NCI-H748 (cell line): ENCODE results near the gene CCDC97.

Source experiments
- DNase-seq: peaks from one replicate; lab custom pipeline; 2025; ENCODE audit not compliant: unreplicated experiment; lab: John Stamatoyannopoulos, UW

The CCDC97 gene

GRCh38 chr19:41319500-41320184 lies 9.7 kb downstream of the CCDC97 start:
- DNase-seq: no peak

- DNase-seq: no peak
Measured at GRCh38 chr19:41320185-41320518, 10.2 kb downstream of the CCDC97 start.

GRCh38 chr19:41320568-41320967 lies 10.6 kb downstream of the CCDC97 start:
- DNase-seq: no peak

GRCh38 chr19:41321204-41321599 lies 11.2 kb downstream of the CCDC97 start:
- DNase-seq: no peak

DNA sequence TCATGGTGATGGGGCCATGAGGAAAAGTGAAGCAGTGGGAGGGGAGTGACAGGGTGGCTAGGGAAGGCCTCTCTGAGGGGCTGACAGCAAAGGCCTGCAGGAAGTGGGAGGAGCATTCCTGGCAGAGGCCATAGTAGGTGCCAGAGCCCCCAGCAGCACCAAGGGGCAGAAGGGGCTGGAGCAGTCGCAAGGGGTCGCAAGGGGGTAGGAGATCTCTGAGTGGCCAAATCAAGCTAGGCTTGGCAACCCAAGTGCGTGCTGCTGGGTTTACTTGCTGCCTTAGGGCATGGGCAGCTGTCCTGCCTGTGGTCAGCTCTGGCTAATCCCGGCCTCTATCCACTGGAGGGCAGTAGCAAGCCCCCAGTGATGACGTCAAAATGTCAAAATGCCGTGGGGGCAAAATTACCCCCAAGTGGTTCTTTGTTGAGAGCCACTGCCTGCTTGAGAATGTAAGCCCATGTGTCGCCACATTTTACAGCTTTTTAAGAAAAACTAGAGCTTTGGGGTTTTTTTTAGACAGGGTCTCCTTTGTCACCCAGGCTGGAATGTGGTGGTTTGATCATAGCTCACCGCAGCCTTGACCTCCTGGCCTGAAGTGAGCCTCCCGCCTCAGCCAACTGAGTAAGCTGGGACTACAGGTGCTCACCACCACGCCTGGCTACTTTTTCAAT lies 11.8 kb downstream of the CCDC97 start:
- DNase-seq: peak; percentile 52

GRCh38 chr19:41322451-41322850 lies 12.5 kb downstream of the CCDC97 start:
- no peak for DNase-seq

DNA sequence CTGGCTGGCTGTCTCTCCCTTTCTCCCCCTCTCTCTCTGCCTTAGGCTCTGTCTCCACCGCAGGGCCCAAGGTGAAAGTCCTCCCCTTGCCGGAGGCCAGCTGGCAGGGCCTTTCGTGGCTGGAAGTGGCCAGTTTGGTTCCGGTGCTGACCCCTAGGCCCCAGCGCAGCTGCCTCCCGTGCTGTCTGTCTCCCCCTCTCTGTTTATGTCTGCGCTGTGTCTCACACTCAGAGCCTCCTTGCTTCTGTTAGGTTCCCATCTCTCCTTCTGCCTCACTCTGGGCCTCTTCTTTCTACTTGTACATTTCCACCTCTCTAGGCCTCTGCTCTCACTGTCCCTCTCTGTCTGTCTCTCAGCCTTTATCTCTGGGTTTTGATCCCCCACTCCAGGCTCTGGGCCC lies 13.1 kb downstream of the CCDC97 start:
- DNase-seq: no peak

GRCh38 chr19:41323430-41324125 lies 13.6 kb downstream of the CCDC97 start:
- no peak for DNase-seq

DNA sequence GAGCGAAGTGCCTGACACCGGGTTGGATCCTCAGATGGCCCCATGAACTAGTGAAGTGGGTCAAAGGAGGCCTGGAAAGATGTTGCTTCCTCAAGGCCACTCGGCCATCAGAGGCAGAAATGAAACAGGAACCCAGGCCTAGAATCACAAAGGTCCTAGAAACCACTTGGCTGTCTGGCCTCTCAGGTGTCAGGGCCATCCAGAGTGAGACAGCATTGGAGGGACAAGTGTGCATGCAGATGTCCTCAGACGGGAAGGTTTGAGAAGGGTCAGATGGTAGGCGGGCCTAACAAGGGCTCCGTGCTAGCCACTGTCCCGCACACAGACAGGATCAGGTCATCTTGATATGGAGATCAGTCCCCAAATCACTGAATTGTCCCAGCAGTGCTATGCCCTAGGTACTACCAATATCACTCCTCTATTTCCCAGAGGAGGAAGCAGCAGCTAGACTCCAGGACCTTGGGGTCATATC lies 14.3 kb downstream of the CCDC97 start:
- DNase-seq: no peak

DNA sequence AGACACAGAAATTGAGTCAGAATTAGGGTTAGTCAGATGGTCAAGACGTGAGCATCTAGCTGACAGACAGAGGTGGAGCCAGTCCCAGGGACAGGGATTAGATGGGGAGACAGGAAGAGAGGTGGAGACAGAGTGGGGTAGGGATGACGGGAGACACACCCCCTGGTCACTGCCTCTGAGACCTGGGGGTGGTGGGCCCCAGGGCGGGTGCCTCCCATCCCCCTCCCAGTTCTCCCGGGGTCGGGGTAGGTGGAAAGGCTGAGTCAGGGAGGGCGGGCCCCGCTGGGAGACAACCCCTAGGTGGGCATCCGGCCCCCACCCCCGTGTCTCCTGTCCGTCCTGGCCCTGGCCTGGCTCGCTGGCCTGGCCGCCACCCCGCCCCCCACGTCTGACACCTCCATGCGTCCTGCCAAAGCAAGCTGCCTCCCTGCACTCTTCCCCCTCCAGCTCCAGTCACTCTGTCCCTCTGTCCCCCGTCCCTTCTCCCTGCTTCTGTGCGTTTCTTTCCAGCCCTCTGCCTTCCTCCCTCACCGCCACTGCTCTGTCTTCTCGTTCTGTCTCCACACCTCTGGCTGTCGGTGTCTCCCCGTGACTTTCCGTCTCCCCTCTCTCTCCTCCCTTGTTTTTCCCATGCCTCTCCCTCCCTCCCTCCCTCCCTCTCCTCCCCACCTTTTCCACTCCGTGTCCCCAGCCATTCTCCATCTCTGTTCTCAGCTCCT lies 15.1 kb downstream of the CCDC97 start:
- DNase-seq: no peak

DNA sequence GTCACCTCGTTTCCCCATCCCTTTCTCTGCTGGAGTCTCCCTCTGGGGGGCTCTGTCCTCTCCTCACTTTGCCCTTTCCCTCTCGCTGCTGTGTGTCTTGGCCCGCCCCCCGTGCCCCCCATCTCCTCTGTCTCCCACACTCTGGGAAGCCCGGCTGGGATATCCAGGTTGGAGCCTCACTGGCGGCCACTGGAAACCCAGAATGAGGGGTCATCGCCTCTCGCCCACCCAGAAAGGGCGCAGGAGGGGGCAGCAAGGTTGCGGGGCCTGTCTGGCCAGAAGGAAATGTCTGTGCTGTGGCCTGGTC lies 15.6 kb downstream of the CCDC97 start:
- DNase-seq: no peak

DNA sequence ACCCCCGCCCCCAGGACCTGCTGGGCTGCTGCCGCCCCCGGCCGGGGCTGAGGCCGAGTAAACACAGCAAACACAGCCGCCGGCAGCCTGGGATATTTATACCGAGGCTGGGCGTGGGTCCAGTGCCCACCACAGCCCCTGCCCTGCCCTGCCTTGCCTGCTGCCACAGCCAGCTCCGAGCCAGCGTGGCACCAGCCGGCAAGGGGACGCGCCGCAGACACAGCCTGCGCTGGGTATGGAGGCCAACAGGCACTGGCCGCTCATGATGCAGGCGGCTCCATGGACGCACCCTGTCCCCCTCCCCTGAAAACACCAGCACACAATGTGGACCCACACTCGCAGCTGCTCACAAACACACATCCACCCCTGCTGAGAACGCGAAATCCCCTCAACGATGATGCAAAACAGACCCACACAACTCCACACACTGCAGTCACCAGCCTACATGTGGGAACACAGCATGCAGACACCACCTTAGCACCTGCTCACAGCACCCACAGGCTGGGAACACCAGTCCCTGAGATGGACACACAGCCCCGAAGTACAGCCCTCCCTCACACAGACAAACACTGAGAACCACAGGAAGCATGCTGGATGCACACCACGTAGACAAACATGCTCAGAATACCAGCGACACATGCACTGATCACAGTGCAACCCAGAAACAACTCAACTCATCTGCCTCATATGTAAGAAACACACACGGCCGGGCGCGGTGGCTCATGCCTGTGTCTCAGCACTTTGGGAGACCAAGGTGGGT lies 16.2 kb downstream of the CCDC97 start:
- no peak for DNase-seq

DNA sequence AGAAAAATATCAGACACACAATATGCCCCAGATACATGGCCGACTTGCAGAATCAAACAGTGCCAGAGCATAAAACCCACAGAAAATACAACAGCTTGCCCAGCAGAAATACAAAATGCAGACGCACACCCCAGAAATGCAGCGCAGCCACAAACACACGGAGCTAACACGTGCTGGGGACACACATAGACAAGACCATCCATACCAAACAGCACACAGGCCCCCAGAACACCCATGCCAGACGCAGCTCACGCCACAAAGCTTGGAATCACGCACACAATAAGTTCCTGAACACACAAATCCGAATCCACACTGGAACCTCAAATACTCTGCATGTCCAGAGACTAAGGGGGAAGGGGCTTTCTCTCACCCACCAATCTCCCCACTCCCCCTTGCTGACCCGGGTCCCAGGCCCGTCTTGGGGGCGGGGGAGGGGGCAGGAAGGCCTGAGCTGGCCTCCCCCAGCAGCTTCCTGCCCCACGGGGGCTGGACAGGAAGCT lies 17.2 kb downstream of the CCDC97 start:
- DNase-seq: no peak

- peak; percentile 67 for DNase-seq
Measured at GRCh38 chr19:41327576-41328156, 17.7 kb downstream of the CCDC97 start.

- DNase-seq: no peak
Measured at GRCh38 chr19:41328157-41328841, 18.3 kb downstream of the CCDC97 start.

GRCh38 chr19:41328842-41329225 lies 18.9 kb downstream of the CCDC97 start:
- no peak for DNase-seq

DNA sequence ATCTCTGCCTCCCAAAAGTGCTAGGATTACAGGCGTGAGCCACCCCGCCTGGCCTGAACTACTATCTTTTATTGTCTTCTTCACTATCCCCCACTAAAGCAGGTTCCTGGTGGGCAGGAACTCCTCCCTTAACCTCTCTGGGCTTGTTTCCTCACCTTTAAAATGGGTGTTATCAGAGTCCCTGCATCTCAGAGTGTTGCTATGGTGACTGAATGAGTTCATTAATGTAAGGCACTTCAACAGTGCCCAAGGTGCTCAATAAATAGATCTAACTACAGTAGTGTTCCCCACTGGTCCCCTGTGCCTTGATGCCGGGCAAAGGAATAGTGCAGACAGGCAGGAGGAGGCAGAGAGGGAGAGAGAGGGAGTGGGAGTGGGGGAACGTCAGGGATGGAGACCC lies 20.5 kb downstream of the CCDC97 start:
- peak; percentile 63 for DNase-seq

GRCh38 chr19:41330946-41331678 lies 21.1 kb downstream of the CCDC97 start:
- DNase-seq: peak; percentile 76

DNA sequence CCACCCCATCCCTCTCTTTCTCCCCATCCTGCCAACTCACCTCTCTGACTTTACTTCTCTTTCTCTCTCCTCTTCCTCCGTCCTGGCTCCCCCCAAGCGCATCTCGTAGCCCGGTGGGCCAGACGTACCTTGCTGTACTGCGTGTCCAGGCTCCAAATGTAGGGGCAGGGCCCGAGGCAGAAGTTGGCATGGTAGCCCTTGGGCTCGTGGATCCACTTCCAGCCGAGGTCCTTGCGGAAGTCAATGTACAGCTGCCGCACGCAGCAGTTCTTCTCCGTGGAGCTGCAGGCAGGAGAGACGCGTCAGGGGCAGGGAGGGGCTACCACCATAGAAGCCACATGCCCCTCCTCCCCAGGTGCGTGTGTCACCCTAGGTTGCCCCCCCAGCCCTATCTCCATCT lies 22.0 kb downstream of the CCDC97 start:
- DNase-seq: no peak
